GM12873 (cell line): ENCODE measurements around the gene NDST3.

Experiments used
- CTCF ChIP-seq: IDR thresholded peaks from 2 replicates; pipeline ENCODE4 v1.5.1; 2012; ENCODE audit warnings: low read depth, mild to moderate bottlenecking, moderate library complexity, low read length, control low read depth; ENCODE audit not compliant: insufficient read depth; ENCODE audit errors: missing control alignments

Gene NDST3

DNA sequence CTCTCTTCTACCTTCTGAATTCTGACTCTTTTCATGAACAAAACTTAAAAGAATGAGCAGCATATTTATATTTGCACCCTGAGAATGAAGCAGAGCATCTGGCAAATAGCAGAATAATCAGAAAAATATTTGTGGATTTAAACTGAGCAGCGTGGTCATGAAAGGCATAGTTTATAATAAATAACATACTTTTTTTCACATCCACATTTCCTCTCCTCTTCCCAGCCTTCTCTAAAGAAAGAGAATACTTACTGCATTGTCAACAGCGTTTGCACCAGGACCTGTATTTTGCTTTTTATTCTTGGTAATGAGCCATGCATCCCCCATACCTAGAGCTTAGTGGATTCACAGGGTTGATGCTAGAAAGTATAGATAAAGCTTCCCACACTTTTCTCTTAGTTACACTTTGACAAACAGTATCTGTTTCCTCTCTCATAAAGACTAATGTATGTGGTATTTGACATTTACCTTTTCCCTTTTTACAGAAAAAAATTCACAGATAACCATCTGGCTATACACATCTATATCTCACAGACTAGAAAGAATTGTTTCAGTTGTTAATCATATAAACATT is 187.0 kb downstream of the NDST3 start:
- TF ChIP-seq CTCF, result no peak

- TF ChIP-seq CTCF, result peak; percentile 59
These were observed 190.1 kb downstream of the NDST3 start for GRCh38 chr4:118224243-118224829.

- TF ChIP-seq CTCF, result no peak
These were observed 191.2 kb downstream of the NDST3 start for GRCh38 chr4:118225511-118225910.

DNA sequence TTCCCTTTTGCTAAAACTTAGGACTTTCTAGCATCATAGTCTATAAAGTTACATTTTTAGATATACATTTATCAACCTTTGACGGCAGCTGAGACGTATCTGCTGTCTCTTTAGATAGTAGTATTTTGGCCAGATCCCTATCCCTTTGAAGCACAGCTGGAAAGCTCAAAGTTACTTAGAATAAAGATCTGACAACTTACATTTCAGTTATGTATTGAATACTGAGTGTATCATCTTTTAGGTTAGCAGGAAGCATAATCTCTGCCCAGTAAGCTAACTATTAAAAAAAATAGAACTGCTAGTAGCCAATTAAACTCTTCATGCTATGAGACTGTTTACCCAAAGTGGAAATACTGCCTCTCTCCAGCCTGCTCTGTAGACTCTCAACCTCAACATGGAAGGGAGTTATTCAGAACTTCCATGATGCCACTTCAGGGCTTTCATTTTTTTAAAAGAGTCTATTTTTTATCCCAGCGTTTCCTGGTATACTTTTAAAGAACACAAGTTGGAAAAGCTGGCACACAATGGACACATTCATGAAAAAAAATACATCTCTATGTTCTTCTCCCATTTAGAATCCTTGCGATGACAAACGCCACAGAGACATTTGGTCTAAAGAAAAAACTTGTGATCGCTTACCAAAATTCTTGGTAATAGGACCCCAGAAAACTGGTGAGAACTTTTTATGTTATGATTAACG is 192.2 kb downstream of the NDST3 start:
- TF ChIP-seq CTCF, result no peak

- no peak for TF ChIP-seq CTCF
These were observed 201.4 kb downstream of the NDST3 start for GRCh38 chr4:118235566-118236120.

- no peak for TF ChIP-seq CTCF
These were observed 203.2 kb downstream of the NDST3 start for GRCh38 chr4:118237531-118237930.

DNA sequence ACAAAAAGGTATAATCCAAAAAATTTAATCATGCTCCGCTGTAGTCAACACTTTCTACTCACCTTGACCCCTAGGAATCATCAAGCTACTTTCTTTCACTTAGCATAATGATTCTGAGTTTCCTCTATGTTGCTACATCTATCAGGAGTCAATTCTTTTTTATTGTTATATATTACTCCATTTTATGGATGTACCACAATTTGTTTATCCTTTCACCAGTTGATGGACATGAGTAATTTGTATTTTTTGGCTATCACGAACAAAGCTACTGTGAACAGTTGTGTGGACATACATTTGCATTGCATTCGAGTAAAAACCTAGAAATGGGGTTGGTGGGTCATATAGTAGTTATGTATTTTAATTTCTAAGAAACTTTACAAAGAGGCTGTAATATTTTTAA is 215.6 kb downstream of the NDST3 start:
- TF ChIP-seq CTCF, result no peak
